GM12801 (cell line): Measurements from ENCODE around the gene ATP5ME.

ENCODE experiments used
- CTCF ChIP-seq: IDR thresholded peaks from one replicate; pipeline ENCODE4 v1.5.1; 2011; ENCODE audit warnings: control low read depth; ENCODE audit not compliant: insufficient read length; ENCODE audit errors: extremely low read depth

The ATP5ME gene

GRCh38 chr4:636628-637159, 37.4 kb downstream of the ATP5ME start:
- TF ChIP-seq CTCF, result no peak

- TF ChIP-seq CTCF, result no peak
Observed at GRCh38 chr4:635851-636627, 38.0 kb downstream of the ATP5ME start.

GRCh38 chr4:634599-634985, 39.5 kb downstream of the ATP5ME start:
- no peak for TF ChIP-seq CTCF

GRCh38 chr4:633976-634598, 40.0 kb downstream of the ATP5ME start:
- no peak for TF ChIP-seq CTCF

GRCh38 chr4:633406-633805, 40.7 kb downstream of the ATP5ME start:
- TF ChIP-seq CTCF, result no peak

- TF ChIP-seq CTCF, result no peak
Observed at GRCh38 chr4:632926-633325, 41.1 kb downstream of the ATP5ME start.

GRCh38 chr4:632196-632790, 41.8 kb downstream of the ATP5ME start:
- no peak for TF ChIP-seq CTCF
